Pancreas (tissue), 10 donors: ENCODE results near the gene RXRA. TPM values are rescaled to one million over a fixed set of nuclear protein-coding genes. Genes with fewer than 3 reads are reported as not detected.

Experiments used
- ATAC-seq, 4 donors: fragments of 200-7000 bp; cut with Tn5 transposase; one replicate each; pipeline versions ENCODE4 v1.8.0 to v1.9.1; 2020; ENCODE audit warnings: mild to moderate bottlenecking in 4 of 4, moderate library complexity in 4 of 4
- DNase-seq, 6 donors: peaks; one replicate each; pipeline ENCODE4 v3.0.0-alpha.2; 2020
- FAIRE-seq: peaks from 2 replicates; lab custom pipeline; 2012; peaks lifted over from hg19 to GRCh38; lab: Jason Lieb, UNC
- H3K27ac ChIP-seq, 4 donors: fragments of 200-600 bp; sonication (generic); 1 replicate in 3 of 4; 2 replicates in 1 of 4; pipeline versions ENCODE4 v1.5.0 to v1.8.0; 2020
- H3K27me3 ChIP-seq, 4 donors: fragments of 200-600 bp; one replicate each; pipeline ENCODE4 v1.8.0; 2021
- H3K36me3 ChIP-seq, 3 donors: fragments of 200-600 bp; sonication (generic) in 1 of 3; one replicate each; pipeline versions ENCODE4 v1.5.0 to v1.8.0; 2020 to 2021
- H3K4me1 ChIP-seq, 3 donors: fragments of 200-600 bp; one replicate each; pipeline ENCODE4 v1.8.0; 2021
- H3K4me3 ChIP-seq, 4 donors: fragments of 200-600 bp; sonication (generic) in 2 of 4; one replicate each; pipeline versions ENCODE4 v1.5.0 to v1.8.0; 2020 to 2021
- H3K9me3 ChIP-seq, 4 donors: fragments of 200-600 bp; one replicate each; pipeline ENCODE4 v1.8.0; 2021
- CTCF ChIP-seq, 4 donors: fragments of 200-600 bp; sonication (generic) in 3 of 4; IDR thresholded peaks; one replicate each; pipeline versions ENCODE4 v1.5.0 to v1.8.0; 2021; ENCODE audit warnings: antibody characterized with exemption in 4 of 4
- WGBS, 2 donors: extraction: QIAGEN DNeasy Blood & Tissue Kit; methylation state at CpG; one replicate each; pipeline ENCODE4 v1.1.7; 2013; 5-methylcytosine and 5-hydroxymethylcytosine counted together
- intact Hi-C, 3 donors: fragments of 100-400 bp; cut with DNase I; formaldehyde crosslinking; loops; one replicate each; pipeline versions ENCODE4 v1.11.1 to v1.14.2; 2022
- polyA plus RNA-seq, 2 donors: library from polyadenylated mRNA; stranded (reverse); fragments of 200-250 nt; gene quantifications; one replicate each; pipeline ENCODE4 v1.2.3, GENCODE V29; 2013
- total RNA-seq, 6 donors: library from RNA; stranded (reverse); fragmentation: NEBNext Ultra II Directional in 4 of 6; extraction: Animal tissue kit (Norgen Biotek cat#: 25700) in 4 of 6; gene quantifications; one replicate each; pipeline versions ENCODE4 v1.2.1 to v1.2.4, GENCODE V29; 2021 to 2023
- donor health status: healthy with polysubstance abuse.
- donor health status: DM: no; HTN: no; CAD: no; lungs with moderate emphysema.
- donor health status: DM: no; HTN: no; CAD: no.
- donor health status: control.
- donor health status: control.
- donor health status: Bipolar disorder and iron deficiency.
- donor health status: DM: yes; HTN: yes; CAD: no.
- donor health status: DM: no; HTN: no; CAD: no.
- donor health status: DM: no; HTN: no; CAD: no.
- donor health status: DM: yes; HTN: yes; CAD: no.

Gene RXRA
- total and polyA plus RNA-seq, 8 donors = 20.2 to 35.1 (median 22.9) TPM

- DNase-seq = no peak
- Histone ChIP-seq H3K27me3 (no peaks in the 10 kb centered on the region), H3K9me3 (no peaks in the 10 kb centered on the region), H3K4me3 (no peak overlapping the region), H3K36me3 (no peaks in the 10 kb centered on the region), H3K4me1 (peaks cover 19 to 30% (median 21%) of the 10 kb centered on the region in 3 donors), H3K27ac (no peak overlapping the region)
- intact Hi-C loops = no loop called here
- no peak for FAIRE-seq
- ATAC-seq = peak; percentile 2 to 65 (median 30)
- WGBS, 2 donors = 54 to 63% methylated on average over 20 of the region's 20 CpGs
- no peak for TF ChIP-seq CTCF (IDR thresholded peaks at IDR 0.05)
These were observed 24.2 kb downstream of the RXRA start for GRCh38 chr9:134350416-134350994.

- no peak for TF ChIP-seq CTCF (IDR thresholded peaks at IDR 0.05)
- intact Hi-C loops = no loop called here
- H3K4me1 ChIP-seq = peaks cover 31 to 38% (median 31%) of the 10 kb centered on the region in 3 donors
- no peak overlapping the region for H3K4me3 ChIP-seq
- 91 to 92% methylated on average over 29 of the region's 29 CpGs for WGBS, 2 donors
- H3K27ac ChIP-seq = no peak overlapping the region
- no peaks in the 10 kb centered on the region for H3K36me3 ChIP-seq
- DNase-seq (no peak), ATAC-seq (no peak), FAIRE-seq (no peak)
- H3K27me3 ChIP-seq = no peaks in the 10 kb centered on the region
- H3K9me3 ChIP-seq = no peaks in the 10 kb centered on the region
These were observed 25.4 kb downstream of the RXRA start for GRCh38 chr9:134351606-134352176.

- no peak for FAIRE-seq
- ATAC-seq = no peak
- no peak overlapping the region for H3K4me3 ChIP-seq
- no peak for DNase-seq
- no peak for TF ChIP-seq CTCF (IDR thresholded peaks at IDR 0.05)
- peaks cover 33 to 41% (median 36%) of the 10 kb centered on the region in 3 donors for H3K4me1 ChIP-seq
- no peaks in the 10 kb centered on the region for H3K36me3 ChIP-seq
- no peaks in the 10 kb centered on the region for H3K27me3 ChIP-seq
- H3K27ac ChIP-seq = no peak overlapping the region
- intact Hi-C loops = no loop called here
- no peaks in the 10 kb centered on the region for H3K9me3 ChIP-seq
- 92 to 96% methylated on average over 18 of the region's 18 CpGs for WGBS, 2 donors
These were observed 26.1 kb downstream of the RXRA start for GRCh38 chr9:134352247-134352933.

- H3K27ac ChIP-seq = no peak overlapping the region
- no peaks in the 10 kb centered on the region for H3K36me3 ChIP-seq
- no peaks in the 10 kb centered on the region for H3K27me3 ChIP-seq
- no peaks in the 10 kb centered on the region for H3K9me3 ChIP-seq
- no peak for TF ChIP-seq CTCF (IDR thresholded peaks at IDR 0.05)
- intact Hi-C loops = no loop called here
- 83 to 91% methylated on average over 12 of the region's 12 CpGs for WGBS, 2 donors
- peaks cover 33 to 43% (median 37%) of the 10 kb centered on the region in 3 donors for H3K4me1 ChIP-seq
- no peak overlapping the region for H3K4me3 ChIP-seq
- no peak for ATAC-seq
- DNase-seq = no peak
- FAIRE-seq = no peak
These were observed 27.3 kb downstream of the RXRA start for GRCh38 chr9:134353539-134353938.
